Suprapubic skin (tissue), 4 donors: Measurements from ENCODE around the gene NPAS3.

ENCODE experiments used
- EP300 ChIP-seq: sonication (generic); formaldehyde crosslinking; IDR thresholded peaks from one replicate; pipeline ENCODE4 v1.6.1; 2017; ENCODE audit warnings: antibody characterized with exemption
- POLR2A ChIP-seq, 2 donors: fragments of 450-650 bp; IDR thresholded peaks; one replicate each; pipeline ENCODE4 v1.6.1; 2017; ENCODE audit warnings: antibody characterized with exemption in 2 of 2, mild to moderate bottlenecking in 2 of 2, moderate library complexity in 2 of 2
- POLR2AphosphoS5 ChIP-seq, 3 donors: sonication (generic); formaldehyde crosslinking; IDR thresholded peaks; one replicate each; pipeline ENCODE4 v1.6.1; 2017; ENCODE audit warnings: antibody characterized with exemption in 3 of 3
- TF ChIP-seq, protein P1 (sequence below), 2 donors: fragments of 200-600 bp in 1 of 2; fragments of 450-650 bp in 1 of 2; sonication (generic) in 1 of 2; IDR thresholded peaks; one replicate each; pipeline ENCODE4 v1.5.1; 2016 to 2019; ENCODE audit warnings: antibody characterized with exemption in 2 of 2, mild to moderate bottlenecking in 1 of 2, moderate library complexity in 1 of 2

DNA sequence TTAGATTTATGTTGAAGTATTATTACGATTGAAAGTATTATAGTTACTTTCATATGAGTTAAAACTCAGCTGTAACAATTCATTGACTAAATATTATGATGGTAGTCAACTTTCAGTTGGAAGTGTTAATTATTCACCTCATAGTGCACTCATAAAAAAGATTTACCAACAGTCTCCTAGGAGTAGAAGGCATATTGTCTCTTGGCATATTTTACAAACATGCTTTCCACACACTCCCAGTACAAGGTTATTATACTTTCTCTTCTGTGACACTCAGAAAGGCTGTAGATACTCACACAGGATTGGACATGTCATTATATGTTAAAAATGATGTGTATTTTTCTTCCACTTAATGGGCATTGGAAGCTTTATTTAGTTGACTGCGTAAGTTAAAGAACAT is 147.1 kb downstream of the NPAS3 start:
- TF ChIP-seq, protein P1, sequence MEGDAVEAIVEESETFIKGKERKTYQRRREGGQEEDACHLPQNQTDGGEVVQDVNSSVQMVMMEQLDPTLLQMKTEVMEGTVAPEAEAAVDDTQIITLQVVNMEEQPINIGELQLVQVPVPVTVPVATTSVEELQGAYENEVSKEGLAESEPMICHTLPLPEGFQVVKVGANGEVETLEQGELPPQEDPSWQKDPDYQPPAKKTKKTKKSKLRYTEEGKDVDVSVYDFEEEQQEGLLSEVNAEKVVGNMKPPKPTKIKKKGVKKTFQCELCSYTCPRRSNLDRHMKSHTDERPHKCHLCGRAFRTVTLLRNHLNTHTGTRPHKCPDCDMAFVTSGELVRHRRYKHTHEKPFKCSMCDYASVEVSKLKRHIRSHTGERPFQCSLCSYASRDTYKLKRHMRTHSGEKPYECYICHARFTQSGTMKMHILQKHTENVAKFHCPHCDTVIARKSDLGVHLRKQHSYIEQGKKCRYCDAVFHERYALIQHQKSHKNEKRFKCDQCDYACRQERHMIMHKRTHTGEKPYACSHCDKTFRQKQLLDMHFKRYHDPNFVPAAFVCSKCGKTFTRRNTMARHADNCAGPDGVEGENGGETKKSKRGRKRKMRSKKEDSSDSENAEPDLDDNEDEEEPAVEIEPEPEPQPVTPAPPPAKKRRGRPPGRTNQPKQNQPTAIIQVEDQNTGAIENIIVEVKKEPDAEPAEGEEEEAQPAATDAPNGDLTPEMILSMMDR (IDR thresholded peaks at IDR 0.05) = no peak
- TF ChIP-seq EP300 = no peak
- no peak for TF ChIP-seq POLR2AphosphoS5 (IDR thresholded peaks at IDR 0.05)
- no peak for TF ChIP-seq POLR2A (IDR thresholded peaks at IDR 0.05)
